ENCODE data around the gene DOCK2.

- TF ChIP-seq CTCF (IDR thresholded peaks at IDR 0.05; ENCODE audit: insufficient read depth, low read length, poor library complexity, severe bottlenecking) = no peak
- TF ChIP-seq EZH2phosphoT487 (conservative IDR thresholded peaks at IDR 0.05; ENCODE audit: low read length) = no peak
Measured at GRCh38 chr5:169749295-169749694, 112.2 kb downstream of the DOCK2 start.
